BLaER1 treated with 17β-estradiol and CSF1 and Interleukin-3, amounts not matched to agents 10 nM and 100 nM (cell line): ENCODE measurements around the gene DIP2B.

Experiments
- H3K27ac ChIP-seq, 11 experiments: shearing (Covaris generic); formaldehyde crosslinking; 2 replicates each; pipeline ENCODE4 v1.8.1; 2022
- H3K27me3 ChIP-seq, 11 experiments: shearing (Covaris generic); formaldehyde crosslinking; 2 replicates each; pipeline ENCODE4 v1.8.1; 2022
- H3K36me3 ChIP-seq, 11 experiments: shearing (Covaris generic); formaldehyde crosslinking; 2 replicates each; pipeline ENCODE4 v1.8.1; 2022
- H3K4me1 ChIP-seq, 10 experiments: shearing (Covaris generic); formaldehyde crosslinking; 2 replicates each; pipeline ENCODE4 v1.8.1; 2022
- H3K4me2 ChIP-seq, 11 experiments: shearing (Covaris generic); formaldehyde crosslinking; 2 replicates each; pipeline ENCODE4 v1.8.1; 2022
- H3K4me3 ChIP-seq, 10 experiments: shearing (Covaris generic); formaldehyde crosslinking; 2 replicates each; pipeline ENCODE4 v1.8.1; 2022
- H3K9ac ChIP-seq, 11 experiments: shearing (Covaris generic); formaldehyde crosslinking; 2 replicates each; pipeline ENCODE4 v1.8.1; 2022
- H3K9me3 ChIP-seq, 11 experiments: shearing (Covaris generic); formaldehyde crosslinking; replicated peaks in 1 of 11; 2 replicates each; pipeline ENCODE4 v1.8.1; 2022
- H4K20me1 ChIP-seq, 11 experiments: shearing (Covaris generic); formaldehyde crosslinking; 2 replicates each; pipeline ENCODE4 v1.8.1; 2022
- Cebpa-rat ChIP-seq, 11 experiments: shearing (Covaris generic); IDR thresholded peaks; 2 replicates each; pipeline ENCODE4 v1.8.1; 2022

DIP2B gene

DNA sequence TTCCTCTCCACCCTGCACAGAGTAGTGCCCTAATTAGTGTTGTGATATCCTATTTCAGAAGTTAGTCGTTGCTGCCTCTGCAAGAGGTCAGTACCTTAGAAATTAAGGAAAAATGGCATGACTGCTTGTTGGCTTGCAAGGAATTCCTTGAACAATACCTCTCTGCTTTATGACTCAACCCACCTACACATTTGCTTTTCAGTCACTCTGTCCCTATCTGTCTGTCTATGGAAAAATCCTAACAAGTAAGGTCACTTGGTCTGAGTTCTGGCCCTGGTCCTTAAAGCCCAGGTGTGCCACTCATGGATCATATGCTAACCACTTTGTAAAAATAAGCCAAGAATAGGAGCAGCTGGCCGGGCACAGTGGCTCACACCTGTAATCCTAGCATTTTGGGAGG, 142.7 kb downstream of the DIP2B start:
- Histone ChIP-seq H3K4me3 (no peak overlapping the region), H3K4me1 (peaks cover 0 to 5% (median 0%) of the 10 kb centered on the region in 10 experiments; a peak in 4 of 20 replicates), H3K9ac (no peak overlapping the region), H3K4me2 (no peak overlapping the region), H3K27ac (no peak overlapping the region), H3K9me3 (no peaks in the 10 kb centered on the region), H3K36me3 (peaks cover 9 to 77% (median 51%) of the 10 kb centered on the region in 11 experiments; a peak in 21 of 22 replicates), H4K20me1 (peaks cover 0 to 89% (median 35%) of the 10 kb centered on the region in 11 experiments; a peak in 11 of 22 replicates), H3K27me3 (no peaks in the 10 kb centered on the region)
- no peak for TF ChIP-seq Cebpa-rat (IDR thresholded peaks at IDR 0.05)

GRCh38 chr12:50650285-50650684, 145.5 kb downstream of the DIP2B start:
- TF ChIP-seq Cebpa-rat (IDR thresholded peaks at IDR 0.05) = no peak

GRCh38 chr12:50655374-50655921, 150.7 kb downstream of the DIP2B start:
- Histone ChIP-seq H3K27ac (no peak overlapping the region), H3K4me3 (no peak overlapping the region), H3K27me3 (no peaks in the 10 kb centered on the region), H3K9ac (no peak overlapping the region), H3K4me2 (no peak overlapping the region), H3K36me3 (peaks cover 8 to 75% (median 41%) of the 10 kb centered on the region in 11 experiments; a peak in 20 of 22 replicates), H4K20me1 (peaks cover 0 to 98% (median 41%) of the 10 kb centered on the region in 11 experiments; a peak in 15 of 22 replicates), H3K4me1 (no peaks in the 10 kb centered on the region), H3K9me3 (no peaks in the 10 kb centered on the region)
- TF ChIP-seq Cebpa-rat (IDR thresholded peaks at IDR 0.05) = no peak

More at GRCh38 chr12:50650285-50650684, 145.5 kb downstream of the DIP2B start:
- Histone ChIP-seq H3K4me2 (no peak overlapping the region), H3K4me1 (peaks cover 0 to 5% (median 0%) of the 10 kb centered on the region in 10 experiments; a peak in 4 of 20 replicates), H4K20me1 (peaks cover 0 to 92% (median 43%) of the 10 kb centered on the region in 11 experiments; a peak in 14 of 22 replicates), H3K27ac (no peak overlapping the region), H3K4me3 (no peak overlapping the region), H3K9me3 (no peaks in the 10 kb centered on the region), H3K27me3 (no peaks in the 10 kb centered on the region), H3K9ac (no peak overlapping the region), H3K36me3 (peaks cover 4 to 66% (median 37%) of the 10 kb centered on the region in 11 experiments; a peak in 16 of 22 replicates)

GRCh38 chr12:50659260-50659659, 154.5 kb downstream of the DIP2B start:
- H3K9ac ChIP-seq = no peak overlapping the region
- no peaks in the 10 kb centered on the region for H3K27me3 ChIP-seq
- no peak overlapping the region for H3K4me3 ChIP-seq
- no peaks in the 10 kb centered on the region for H3K9me3 ChIP-seq
- H3K4me1 ChIP-seq = no peaks in the 10 kb centered on the region
- H3K36me3 ChIP-seq = peaks cover 26 to 94% (median 56%) of the 10 kb centered on the region in 11 experiments; a peak in 21 of 22 replicates
- H3K4me2 ChIP-seq = no peak overlapping the region
- H3K27ac ChIP-seq = no peak overlapping the region
- no peak for TF ChIP-seq Cebpa-rat (IDR thresholded peaks at IDR 0.05)
- H4K20me1 ChIP-seq = peaks cover 0 to 97% (median 41%) of the 10 kb centered on the region in 11 experiments; a peak in 15 of 22 replicates

DNA sequence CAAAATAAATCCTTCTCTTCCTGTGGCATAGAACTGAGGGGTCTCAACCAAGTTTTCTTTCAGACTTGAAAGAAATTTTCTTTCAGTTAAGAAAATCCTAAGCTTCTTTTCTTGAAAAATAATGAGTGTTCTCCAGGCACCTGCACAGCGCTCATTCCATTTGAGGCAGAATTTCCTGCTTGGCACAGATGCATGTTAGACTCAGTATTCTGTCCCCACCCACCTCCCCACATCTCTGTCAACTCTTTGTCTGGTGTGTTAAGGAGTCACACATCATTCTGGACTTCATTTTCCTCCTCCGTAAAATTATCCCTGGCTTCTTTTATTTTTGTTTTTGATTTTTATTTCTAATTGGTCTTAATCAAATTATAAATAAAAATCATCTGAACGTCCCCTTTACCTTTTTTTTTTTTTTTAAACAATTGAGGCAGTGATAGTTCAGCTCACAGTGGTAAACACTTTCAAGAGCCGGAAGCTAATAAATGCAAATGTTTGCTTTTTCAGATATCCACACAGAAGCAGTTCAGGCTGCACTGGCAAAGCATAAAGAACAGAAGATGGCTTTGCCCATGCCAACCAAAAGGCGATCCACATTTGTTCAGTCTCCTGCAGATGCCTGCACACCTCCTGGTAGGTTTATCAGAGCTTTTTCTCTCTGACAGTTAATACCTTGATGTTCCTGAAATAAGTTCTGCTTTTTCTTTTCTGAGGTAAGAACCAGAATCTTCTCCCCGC, 155.1 kb downstream of the DIP2B start:
- peaks cover 0 to 97% (median 47%) of the 10 kb centered on the region in 11 experiments; a peak in 13 of 22 replicates for H4K20me1 ChIP-seq
- H3K27ac ChIP-seq = no peak overlapping the region
- no peak for TF ChIP-seq Cebpa-rat (IDR thresholded peaks at IDR 0.05)
- no peaks in the 10 kb centered on the region for H3K27me3 ChIP-seq
- H3K4me2 ChIP-seq = no peak overlapping the region
- H3K9ac ChIP-seq = no peak overlapping the region
- no peak overlapping the region for H3K4me3 ChIP-seq
- H3K36me3 ChIP-seq = peaks cover 26 to 92% (median 54%) of the 10 kb centered on the region in 11 experiments; a peak in 21 of 22 replicates
- no peaks in the 10 kb centered on the region for H3K4me1 ChIP-seq
- H3K9me3 ChIP-seq = no peaks in the 10 kb centered on the region

GRCh38 chr12:50660425-50660822, 155.6 kb downstream of the DIP2B start:
- H3K4me3 ChIP-seq = no peak overlapping the region
- H3K9ac ChIP-seq = no peak overlapping the region
- peaks cover 0 to 97% (median 53%) of the 10 kb centered on the region in 11 experiments; a peak in 15 of 22 replicates for H4K20me1 ChIP-seq
- peaks cover 26 to 95% (median 56%) of the 10 kb centered on the region in 11 experiments; a peak in 21 of 22 replicates for H3K36me3 ChIP-seq
- H3K9me3 ChIP-seq = no peaks in the 10 kb centered on the region
- no peaks in the 10 kb centered on the region for H3K4me1 ChIP-seq
- no peak overlapping the region for H3K27ac ChIP-seq
- TF ChIP-seq Cebpa-rat (IDR thresholded peaks at IDR 0.05) = no peak
- H3K27me3 ChIP-seq = no peaks in the 10 kb centered on the region
- H3K4me2 ChIP-seq = no peak overlapping the region

DNA sequence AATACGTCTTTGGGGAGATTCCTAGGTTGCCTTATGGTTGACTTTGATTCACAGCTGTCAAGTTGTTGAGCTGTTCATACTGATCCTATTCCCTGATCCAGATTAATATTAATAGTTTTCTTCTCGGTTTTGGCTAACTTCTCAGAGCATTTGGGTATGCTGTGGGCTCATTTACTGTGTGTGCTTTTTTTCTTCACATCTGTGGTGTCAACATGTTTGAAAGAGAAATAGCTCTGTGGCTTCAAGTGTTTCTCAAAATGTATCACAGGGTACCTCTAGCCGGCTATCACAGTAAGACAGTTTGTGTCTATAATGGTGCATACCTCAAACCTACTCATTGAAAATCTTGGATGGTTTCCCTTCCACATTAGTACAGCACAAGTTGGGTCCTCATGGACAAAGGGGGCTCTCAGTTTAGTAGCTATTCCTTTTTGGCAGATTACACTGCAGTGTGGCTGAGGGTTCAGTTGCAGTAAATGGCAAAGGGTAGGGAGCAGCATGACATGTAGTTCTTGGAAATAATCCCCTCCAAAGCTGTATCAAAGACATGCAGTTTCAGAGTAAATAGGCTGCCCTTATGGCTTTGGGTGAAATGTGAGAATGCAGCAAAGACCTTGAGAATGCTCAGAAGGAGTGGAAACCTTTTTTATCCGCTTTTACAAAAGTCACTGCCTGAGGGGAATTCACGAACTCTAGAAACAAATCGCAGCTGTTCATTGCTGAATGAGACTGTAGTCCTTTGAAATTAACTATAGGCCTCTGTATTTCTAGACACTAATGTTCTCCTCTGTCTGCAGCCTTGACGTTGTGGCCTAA, 156.7 kb downstream of the DIP2B start:
- no peaks in the 10 kb centered on the region for H3K27me3 ChIP-seq

GRCh38 chr12:50662116-50662510, 157.3 kb downstream of the DIP2B start:
- TF ChIP-seq Cebpa-rat (IDR thresholded peaks at IDR 0.05) = no peak
- H3K4me1 ChIP-seq = no peaks in the 10 kb centered on the region; a peak in 1 of 20 replicates
- peaks cover 3 to 97% (median 68%) of the 10 kb centered on the region in 11 experiments; a peak in 15 of 22 replicates for H4K20me1 ChIP-seq
- H3K4me2 ChIP-seq = no peak overlapping the region
- H3K9ac ChIP-seq = no peak overlapping the region
- peaks cover 26 to 92% (median 63%) of the 10 kb centered on the region in 11 experiments; a peak in 21 of 22 replicates for H3K36me3 ChIP-seq
- H3K9me3 ChIP-seq = no peaks in the 10 kb centered on the region
- H3K27me3 ChIP-seq = no peaks in the 10 kb centered on the region
- H3K27ac ChIP-seq = no peak overlapping the region
- H3K4me3 ChIP-seq = no peak overlapping the region

More for the DNA sequence above, 156.7 kb downstream of the DIP2B start:
- H4K20me1 ChIP-seq = peaks cover 3 to 97% (median 63%) of the 10 kb centered on the region in 11 experiments; a peak in 15 of 22 replicates
- H3K4me1 ChIP-seq = no peaks in the 10 kb centered on the region; a peak in 1 of 20 replicates
- no peak for TF ChIP-seq Cebpa-rat (IDR thresholded peaks at IDR 0.05)
- H3K36me3 ChIP-seq = peaks cover 26 to 93% (median 58%) of the 10 kb centered on the region in 11 experiments; a peak in 21 of 22 replicates
- no peak overlapping the region for H3K4me3 ChIP-seq
- H3K9ac ChIP-seq = no peak overlapping the region
- H3K4me2 ChIP-seq = no peak overlapping the region
- no peak overlapping the region for H3K27ac ChIP-seq
- no peaks in the 10 kb centered on the region for H3K9me3 ChIP-seq
